Upper lobe of left lung (tissue), 6 donors: Measurements from ENCODE around the gene TARS3. TPM values are rescaled to one million over a fixed set of nuclear protein-coding genes. Genes with fewer than 3 reads are reported as not detected.
"Not testable (repeated sequence)": the region's sequence is repeated elsewhere in the genome, so short reads cannot be mapped to it uniquely, and the experiment has no call there.

Source experiments
- ATAC-seq, 2 donors: fragments of 200-7000 bp; cut with Tn5 transposase; one replicate each; pipeline ENCODE4 v1.9.1; 2022; ENCODE audit warnings: mild to moderate bottlenecking in 2 of 2, moderate library complexity in 2 of 2; ENCODE audit not compliant: low FRiP score in 2 of 2
- DNase-seq, 2 donors: peaks; one replicate each; pipeline ENCODE4 v3.0.0-alpha.2; 2019 to 2020
- H3K27ac ChIP-seq, 4 donors: fragments of 200-600 bp; sonication (generic); one replicate each; pipeline ENCODE4 v1.5.1; 2016 to 2019
- H3K27me3 ChIP-seq, 4 donors: fragments of 200-600 bp; sonication (generic); one replicate each; pipeline ENCODE4 v1.5.1; 2017 to 2019
- H3K36me3 ChIP-seq, 4 donors: fragments of 200-600 bp; sonication (generic); one replicate each; pipeline ENCODE4 v1.5.1; 2016 to 2019
- H3K4me1 ChIP-seq, 4 donors: fragments of 200-600 bp; sonication (generic); one replicate each; pipeline ENCODE4 v1.5.1; 2018 to 2019
- H3K4me3 ChIP-seq, 4 donors: fragments of 200-600 bp; sonication (generic); one replicate each; pipeline ENCODE4 v1.5.1; 2017 to 2019; ENCODE audit warnings: mild to moderate bottlenecking in 2 of 4, moderate library complexity in 1 of 4
- H3K9me3 ChIP-seq, 4 donors: fragments of 200-600 bp; sonication (generic); one replicate each; pipeline ENCODE4 v1.5.1; 2018 to 2019
- EP300 ChIP-seq, 4 donors: sonication (generic); formaldehyde crosslinking; IDR thresholded peaks; one replicate each; pipeline ENCODE4 v1.5.1; 2017; ENCODE audit warnings: antibody characterized with exemption in 4 of 4, control low read depth in 2 of 4
- POLR2A ChIP-seq, 4 donors: fragments of 450-650 bp; IDR thresholded peaks; one replicate each; pipeline ENCODE4 v1.5.1; 2016 to 2017; ENCODE audit warnings: antibody characterized with exemption in 4 of 4, mild to moderate bottlenecking in 2 of 4
- POLR2AphosphoS5 ChIP-seq, 2 donors: sonication (generic); formaldehyde crosslinking; IDR thresholded peaks; one replicate each; pipeline ENCODE4 v1.5.1; 2017; ENCODE audit warnings: antibody characterized with exemption in 2 of 2
- WGBS, 2 donors: methylation state at CpG; one replicate each; pipeline ENCODE4 v1.1.5; 2017 to 2018; 5-methylcytosine and 5-hydroxymethylcytosine counted together
- total RNA-seq, 6 donors: library from RNA; depleted of rRNA in 4 of 6; stranded (reverse); fragments of >200 nt in 4 of 6; gene quantifications; one replicate each; pipeline versions ENCODE4 v1.1.0 to v1.2.1, GENCODE V29; 2016 to 2021
- TF ChIP-seq, protein P1 (sequence below), 6 experiments: fragments of 450-650 bp in 4 of 6; fragments of 200-600 bp in 2 of 6; sonication (generic) in 2 of 6; IDR thresholded peaks; one replicate each; pipeline ENCODE4 v1.5.1; 2016 to 2019; ENCODE audit warnings: antibody characterized with exemption in 6 of 6
- donor health status: DM: no; HTN: no; CAD: no; lungs with moderate emphysema.
- donor health status: DM: no; HTN: yes; CAD: no; lungs with severe emphysema.

TARS3 gene
- total RNA-seq, 6 donors from 2014 or later = 8.7 to 45.1 (median 13.9) TPM

DNA sequence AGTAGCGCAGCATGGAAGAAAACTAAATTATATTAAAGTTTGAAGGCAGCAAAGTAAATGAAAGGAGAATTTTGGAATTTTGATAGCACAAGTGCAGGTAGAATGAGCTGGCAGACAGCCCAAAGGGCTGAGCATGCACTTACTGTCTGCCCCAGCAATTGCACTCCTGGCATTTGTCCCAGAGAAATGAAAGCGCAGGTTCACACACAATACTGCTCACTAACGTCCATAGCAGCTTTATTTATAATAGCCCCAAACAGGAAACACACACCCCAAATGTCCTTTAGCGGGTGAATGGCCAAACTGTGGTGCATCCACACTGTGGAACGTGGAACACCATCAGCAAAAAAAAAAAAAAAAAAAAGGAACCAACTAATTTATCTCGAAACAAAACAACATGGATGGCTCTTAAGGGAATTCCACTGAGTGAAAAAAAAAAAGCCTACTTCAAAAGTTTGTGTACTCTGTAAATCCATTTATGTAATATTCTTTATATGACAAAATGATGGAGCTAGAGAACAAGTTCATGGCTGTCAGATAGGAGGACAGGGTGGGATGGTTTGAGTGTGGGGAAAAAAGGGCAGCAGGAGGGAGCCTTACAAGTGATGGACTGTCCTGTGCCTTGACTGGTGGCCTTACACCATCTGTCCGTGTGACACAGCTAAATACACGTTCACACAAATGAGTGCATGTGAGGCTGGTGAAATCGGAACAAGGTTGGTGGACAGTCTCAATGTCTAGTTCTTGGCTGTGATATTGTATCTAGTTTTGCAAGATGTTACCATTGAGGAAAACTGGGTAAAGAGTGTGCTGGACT lies 66.1 kb downstream of the TARS3 start:
- 37 to 47% methylated on average over 9 of the region's 9 CpGs for WGBS, 2 donors
- H3K36me3 ChIP-seq = peaks cover 0 to 16% (median 0%) of the 10 kb centered on the region in 4 donors
- no peaks in the 10 kb centered on the region for H3K9me3 ChIP-seq
- DNase-seq (peak in 1 of 2 donors; percentile 79), ATAC-seq (peak; percentile 23 to 75)
- TF ChIP-seq POLR2A (IDR thresholded peaks at IDR 0.05) (no peak), EP300 (IDR thresholded peaks at IDR 0.05) (peak in 1 of 4 donors; percentile 32), POLR2AphosphoS5 (IDR thresholded peaks at IDR 0.05) (peak in 1 of 2 donors; percentile 49)
- H3K27me3 ChIP-seq = no peaks in the 10 kb centered on the region
- H3K4me3 ChIP-seq = no peak overlapping the region
- H3K27ac ChIP-seq = peak overlapping the region; percentile 4 to 76 (median 39)
- H3K4me1 ChIP-seq = peaks cover 9 to 20% (median 11%) of the 10 kb centered on the region in 4 donors

DNA sequence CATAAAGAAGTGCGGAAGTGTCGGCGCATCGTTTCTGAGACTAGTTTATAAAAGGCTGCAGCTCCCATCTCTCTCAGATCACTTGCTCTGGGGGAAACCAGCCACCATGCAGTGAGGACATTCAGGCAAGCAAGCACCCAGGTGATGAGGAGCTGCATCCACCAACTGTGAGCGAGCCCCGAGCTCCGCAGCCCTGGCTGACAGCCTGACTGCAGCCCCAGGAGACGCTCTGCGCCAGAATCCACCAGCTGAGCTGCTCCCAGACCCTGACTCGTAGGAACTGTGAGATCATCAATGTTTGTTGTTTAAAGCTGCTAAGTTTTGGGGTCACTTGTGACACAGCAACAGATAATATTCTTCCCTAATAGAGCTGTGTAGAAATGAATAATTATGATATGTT lies 67.1 kb downstream of the TARS3 start:
- no peak overlapping the region for H3K4me3 ChIP-seq
- WGBS, 2 donors = 90 to 93% methylated on average over 10 of the region's 10 CpGs
- peak in 1 of 2 donors; percentile 52 for DNase-seq

DNA sequence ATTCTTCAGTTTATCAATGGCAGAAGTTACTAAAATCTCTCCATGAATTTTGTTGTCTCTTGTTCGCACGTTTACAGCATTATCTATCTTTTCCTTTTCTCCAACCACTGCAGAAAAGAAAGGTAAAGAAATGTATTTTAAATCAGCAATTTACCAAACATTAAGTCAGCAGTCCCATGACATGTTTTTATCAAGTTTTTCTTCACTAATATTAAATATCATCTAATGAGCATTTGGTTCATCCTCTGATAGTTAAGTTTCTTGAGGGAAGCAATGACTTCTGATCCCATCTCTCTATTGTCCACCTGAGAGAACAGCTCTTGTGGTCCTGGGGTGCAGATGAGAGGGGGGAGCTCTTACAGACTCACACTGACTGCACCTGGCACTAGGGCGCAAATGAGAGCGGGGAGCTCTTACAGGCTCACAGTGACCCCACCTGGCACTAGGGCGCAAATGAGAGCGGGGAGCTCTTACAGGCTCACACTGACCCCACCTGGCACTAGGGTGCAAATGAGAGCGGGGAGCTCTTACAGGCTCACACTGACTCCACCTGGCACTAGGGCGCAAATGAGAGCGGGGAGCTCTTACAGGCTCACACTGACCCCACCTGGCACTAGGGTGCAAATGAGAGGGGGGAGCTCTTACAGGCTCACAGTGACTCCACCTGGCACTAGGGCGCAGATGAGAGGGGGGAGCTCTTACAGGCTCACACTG lies 69.5 kb downstream of the TARS3 start:
- H3K27ac ChIP-seq, H3K9me3 ChIP-seq, H3K36me3 ChIP-seq, DNase-seq, H3K4me3 ChIP-seq, H3K27me3 ChIP-seq, ATAC-seq: not testable (repeated sequence)
- peaks cover 28 to 43% (median 33%) of the 10 kb centered on the region in 4 donors for H3K4me1 ChIP-seq
- WGBS, 2 donors = 91 to 94% methylated on average over 4 to 10 of the region's 10 CpGs

More for the DNA sequence above, 67.1 kb downstream of the TARS3 start:
- H3K27ac ChIP-seq = peak overlapping the region in 1 of 4 donors; percentile 64
- peaks cover 0 to 16% (median 0%) of the 10 kb centered on the region in 4 donors for H3K36me3 ChIP-seq
- ATAC-seq = no peak
- TF ChIP-seq POLR2AphosphoS5 (IDR thresholded peaks at IDR 0.05) (no peak), POLR2A (IDR thresholded peaks at IDR 0.05) (no peak), EP300 (IDR thresholded peaks at IDR 0.05) (no peak)
- TF ChIP-seq, protein P1, sequence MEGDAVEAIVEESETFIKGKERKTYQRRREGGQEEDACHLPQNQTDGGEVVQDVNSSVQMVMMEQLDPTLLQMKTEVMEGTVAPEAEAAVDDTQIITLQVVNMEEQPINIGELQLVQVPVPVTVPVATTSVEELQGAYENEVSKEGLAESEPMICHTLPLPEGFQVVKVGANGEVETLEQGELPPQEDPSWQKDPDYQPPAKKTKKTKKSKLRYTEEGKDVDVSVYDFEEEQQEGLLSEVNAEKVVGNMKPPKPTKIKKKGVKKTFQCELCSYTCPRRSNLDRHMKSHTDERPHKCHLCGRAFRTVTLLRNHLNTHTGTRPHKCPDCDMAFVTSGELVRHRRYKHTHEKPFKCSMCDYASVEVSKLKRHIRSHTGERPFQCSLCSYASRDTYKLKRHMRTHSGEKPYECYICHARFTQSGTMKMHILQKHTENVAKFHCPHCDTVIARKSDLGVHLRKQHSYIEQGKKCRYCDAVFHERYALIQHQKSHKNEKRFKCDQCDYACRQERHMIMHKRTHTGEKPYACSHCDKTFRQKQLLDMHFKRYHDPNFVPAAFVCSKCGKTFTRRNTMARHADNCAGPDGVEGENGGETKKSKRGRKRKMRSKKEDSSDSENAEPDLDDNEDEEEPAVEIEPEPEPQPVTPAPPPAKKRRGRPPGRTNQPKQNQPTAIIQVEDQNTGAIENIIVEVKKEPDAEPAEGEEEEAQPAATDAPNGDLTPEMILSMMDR (IDR thresholded peaks at IDR 0.05) = no peak
- H3K9me3 ChIP-seq = no peaks in the 10 kb centered on the region
- peaks cover 13 to 26% (median 16%) of the 10 kb centered on the region in 4 donors for H3K4me1 ChIP-seq
- H3K27me3 ChIP-seq = no peaks in the 10 kb centered on the region

DNA sequence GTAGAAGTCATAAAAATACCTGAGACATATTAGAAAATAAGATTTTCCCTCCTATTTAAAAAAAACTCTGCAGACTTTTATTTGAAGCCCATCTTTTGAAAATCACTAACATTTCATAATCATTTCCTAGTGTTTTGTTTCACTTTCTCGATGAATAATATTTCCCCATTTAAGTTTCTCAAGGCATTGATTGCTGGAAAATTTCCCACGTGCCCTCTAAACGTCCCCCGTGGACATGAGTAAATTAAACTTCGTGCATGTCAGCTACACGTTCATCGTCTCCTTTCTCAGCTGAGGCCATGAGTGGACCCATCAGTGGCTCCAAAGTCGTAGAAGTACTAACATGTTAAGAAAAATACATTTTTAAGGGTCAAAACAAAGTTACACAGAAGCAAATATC lies 70.1 kb downstream of the TARS3 start:
- no peak for TF ChIP-seq POLR2A (IDR thresholded peaks at IDR 0.05)
- no peak for TF ChIP-seq EP300 (IDR thresholded peaks at IDR 0.05)
- TF ChIP-seq, protein P1 (IDR thresholded peaks at IDR 0.05) = no peak
- TF ChIP-seq POLR2AphosphoS5 (IDR thresholded peaks at IDR 0.05) = no peak

DNA sequence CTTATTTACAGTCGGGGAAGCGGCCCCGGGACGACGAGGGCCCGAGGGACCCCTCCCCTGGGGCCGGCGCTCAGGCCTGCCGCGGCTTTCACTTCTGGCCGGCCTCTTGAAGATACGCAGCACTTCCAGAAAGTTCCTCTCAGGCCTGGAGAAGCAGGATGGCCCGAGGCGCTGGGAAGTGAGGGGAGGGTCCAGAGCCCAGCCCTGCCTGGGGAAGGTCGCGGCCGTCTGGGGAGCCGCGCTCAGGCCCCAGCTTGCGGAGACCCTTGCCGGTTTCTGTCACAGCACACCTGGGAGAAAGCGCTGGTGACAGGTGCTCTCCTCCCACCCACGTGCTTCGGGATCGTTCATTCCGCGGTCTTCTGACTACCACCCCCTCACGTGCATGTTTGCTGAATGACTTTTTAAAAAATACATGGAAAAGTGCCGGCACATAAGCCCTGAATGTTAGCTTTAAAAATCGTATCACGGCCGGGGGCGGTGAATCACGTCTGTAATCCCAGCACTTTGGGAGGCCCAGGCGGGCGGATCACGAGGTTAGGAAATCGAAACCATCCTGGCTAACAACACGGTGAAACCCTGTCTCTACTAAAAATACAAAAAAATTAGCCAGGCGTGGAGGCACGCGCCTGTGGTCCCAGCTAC lies 71.4 kb downstream of the TARS3 start:
- H3K9me3 ChIP-seq = no peaks in the 10 kb centered on the region
- DNase-seq = no peak
- H3K4me1 ChIP-seq = peaks cover 27 to 42% (median 30%) of the 10 kb centered on the region in 4 donors
- peak; percentile 38 to 71 for ATAC-seq
- H3K36me3 ChIP-seq = peaks cover 0 to 21% (median 3%) of the 10 kb centered on the region in 4 donors
- TF ChIP-seq POLR2A (IDR thresholded peaks at IDR 0.05) (no peak), EP300 (IDR thresholded peaks at IDR 0.05) (no peak), POLR2AphosphoS5 (IDR thresholded peaks at IDR 0.05) (no peak)
- TF ChIP-seq, protein P1 (IDR thresholded peaks at IDR 0.05) = no peak
- WGBS, 2 donors = 46 to 64% methylated on average over 19 to 40 of the region's 42 CpGs
- H3K27me3 ChIP-seq = no peaks in the 10 kb centered on the region
- H3K4me3 ChIP-seq = peak overlapping the region; percentile 42 to 91 (median 78)
- peak overlapping the region; percentile 97 to 100 (median 99) for H3K27ac ChIP-seq

More for the DNA sequence above, 70.1 kb downstream of the TARS3 start:
- H3K27ac ChIP-seq = peak overlapping the region in 1 of 4 donors; percentile 20
- no peak for ATAC-seq
- no peaks in the 10 kb centered on the region for H3K9me3 ChIP-seq
- peaks cover 0 to 8% (median 0%) of the 10 kb centered on the region in 4 donors for H3K36me3 ChIP-seq
- 69 to 72% methylated on average over 8 of the region's 8 CpGs for WGBS, 2 donors
- H3K27me3 ChIP-seq = no peaks in the 10 kb centered on the region
- DNase-seq = no peak
- peaks cover 32 to 50% (median 36%) of the 10 kb centered on the region in 4 donors for H3K4me1 ChIP-seq
- H3K4me3 ChIP-seq = no peak overlapping the region
